Pancreas (tissue), 10 donors: Measurements from ENCODE around the gene RASIP1. TPM values are rescaled to one million over a fixed set of nuclear protein-coding genes. Genes with fewer than 3 reads are reported as not detected.

Source experiments
- ATAC-seq, 4 donors: fragments of 200-7000 bp; cut with Tn5 transposase; one replicate each; pipeline versions ENCODE4 v1.8.0 to v1.9.1; 2020; ENCODE audit warnings: mild to moderate bottlenecking in 4 of 4, moderate library complexity in 4 of 4
- DNase-seq, 6 donors: peaks; one replicate each; pipeline ENCODE4 v3.0.0-alpha.2; 2020
- FAIRE-seq: peaks from 2 replicates; lab custom pipeline; 2012; peaks lifted over from hg19 to GRCh38; lab: Jason Lieb, UNC
- H3K27ac ChIP-seq, 4 donors: fragments of 200-600 bp; sonication (generic); 1 replicate in 3 of 4; 2 replicates in 1 of 4; pipeline versions ENCODE4 v1.5.0 to v1.8.0; 2020
- H3K27me3 ChIP-seq, 4 donors: fragments of 200-600 bp; one replicate each; pipeline ENCODE4 v1.8.0; 2021
- H3K36me3 ChIP-seq, 3 donors: fragments of 200-600 bp; sonication (generic) in 1 of 3; one replicate each; pipeline versions ENCODE4 v1.5.0 to v1.8.0; 2020 to 2021
- H3K4me1 ChIP-seq, 3 donors: fragments of 200-600 bp; one replicate each; pipeline ENCODE4 v1.8.0; 2021
- H3K4me3 ChIP-seq, 4 donors: fragments of 200-600 bp; sonication (generic) in 2 of 4; one replicate each; pipeline versions ENCODE4 v1.5.0 to v1.8.0; 2020 to 2021
- H3K9me3 ChIP-seq, 4 donors: fragments of 200-600 bp; one replicate each; pipeline ENCODE4 v1.8.0; 2021
- CTCF ChIP-seq, 4 donors: fragments of 200-600 bp; sonication (generic) in 3 of 4; IDR thresholded peaks; one replicate each; pipeline versions ENCODE4 v1.5.0 to v1.8.0; 2021; ENCODE audit warnings: antibody characterized with exemption in 4 of 4
- WGBS, 2 donors: extraction: QIAGEN DNeasy Blood & Tissue Kit; methylation state at CpG; one replicate each; pipeline ENCODE4 v1.1.7; 2013; 5-methylcytosine and 5-hydroxymethylcytosine counted together
- intact Hi-C, 3 donors: fragments of 100-400 bp; cut with DNase I; formaldehyde crosslinking; loops; one replicate each; pipeline versions ENCODE4 v1.11.1 to v1.14.2; 2022
- polyA plus RNA-seq, 2 donors: library from polyadenylated mRNA; stranded (reverse); fragments of 200-250 nt; gene quantifications; one replicate each; pipeline ENCODE4 v1.2.3, GENCODE V29; 2013
- total RNA-seq, 6 donors: library from RNA; stranded (reverse); fragmentation: NEBNext Ultra II Directional in 4 of 6; extraction: Animal tissue kit (Norgen Biotek cat#: 25700) in 4 of 6; gene quantifications; one replicate each; pipeline versions ENCODE4 v1.2.1 to v1.2.4, GENCODE V29; 2021 to 2023
- donor health status: healthy with polysubstance abuse.
- donor health status: DM: no; HTN: no; CAD: no; lungs with moderate emphysema.
- donor health status: DM: no; HTN: no; CAD: no.
- donor health status: control.
- donor health status: control.
- donor health status: Bipolar disorder and iron deficiency.
- donor health status: DM: yes; HTN: yes; CAD: no.
- donor health status: DM: no; HTN: no; CAD: no.
- donor health status: DM: no; HTN: no; CAD: no.
- donor health status: DM: yes; HTN: yes; CAD: no.

RASIP1 gene
- total and polyA plus RNA-seq, 8 donors = 5.3 to 40.9 (median 7.7) TPM

GRCh38 chr19:48674216-48674809 lies 66.1 kb downstream of the RASIP1 start:
- DNase-seq (no peak), ATAC-seq (no peak), FAIRE-seq (no peak)
- Histone ChIP-seq H3K4me3 (no peak overlapping the region), H3K27ac (no peak overlapping the region), H3K4me1 (peaks cover 0 to 9% (median 9%) of the 10 kb centered on the region in 3 donors), H3K27me3 (no peaks in the 10 kb centered on the region), H3K9me3 (no peaks in the 10 kb centered on the region), H3K36me3 (no peaks in the 10 kb centered on the region)
- intact Hi-C loops = no loop called here
- TF ChIP-seq CTCF (IDR thresholded peaks at IDR 0.05) = no peak
- WGBS, 2 donors = 82 to 86% methylated on average over 19 of the region's 19 CpGs

GRCh38 chr19:48673436-48674100 lies 66.8 kb downstream of the RASIP1 start:
- 79 to 82% methylated on average over 25 of the region's 25 CpGs for WGBS, 2 donors

GRCh38 chr19:48672994-48673393 lies 67.4 kb downstream of the RASIP1 start, which contains the start of gene NTN5:
TSS of gene NTN5 (minus strand) at chr19:48673017. CDS start at chr19:48670986, 2,031 bp downstream.
- Histone ChIP-seq H3K4me3 (no peak within 1 kb of the TSS), H3K36me3 (no peaks in the 10 kb centered on the region), H3K27me3 (no peaks in the 10 kb centered on the region), H3K4me1 (peaks cover 0 to 4% (median 0%) of the 10 kb centered on the region in 3 donors), H3K9me3 (no peaks in the 10 kb centered on the region), H3K27ac (no peak within 1 kb of the TSS)
- WGBS, 2 donors = 82 to 92% methylated on average over 23 to 25 of the region's 25 CpGs
- FAIRE-seq (no peak), ATAC-seq (no peak), DNase-seq (no peak)
- TF ChIP-seq CTCF (IDR thresholded peaks at IDR 0.05) = no peak
- intact Hi-C loops = no loop called here

More at GRCh38 chr19:48673436-48674100, 66.8 kb downstream of the RASIP1 start:
- H3K27ac ChIP-seq = no peak overlapping the region
- ATAC-seq (no peak), FAIRE-seq (no peak), DNase-seq (no peak)
- no peaks in the 10 kb centered on the region for H3K36me3 ChIP-seq
- H3K9me3 ChIP-seq = no peaks in the 10 kb centered on the region
- H3K4me1 ChIP-seq = peaks cover 0 to 4% (median 3%) of the 10 kb centered on the region in 3 donors
- intact Hi-C loops = no loop called here
- no peak for TF ChIP-seq CTCF (IDR thresholded peaks at IDR 0.05)
- H3K4me3 ChIP-seq = no peak overlapping the region
- no peaks in the 10 kb centered on the region for H3K27me3 ChIP-seq

- FAIRE-seq = no peak
- 76 to 85% methylated on average over 4 to 10 of the region's 10 CpGs for WGBS, 2 donors
- intact Hi-C loops = no loop called here
Observed at GRCh38 chr19:48671446-48671995, 68.9 kb downstream of the RASIP1 start.

More at GRCh38 chr19:48671446-48671995, 68.9 kb downstream of the RASIP1 start:
- no peaks in the 10 kb centered on the region for H3K27me3 ChIP-seq
- no peaks in the 10 kb centered on the region for H3K9me3 ChIP-seq
- no peaks in the 10 kb centered on the region for H3K36me3 ChIP-seq
- DNase-seq (no peak), ATAC-seq (no peak)
- H3K4me3 ChIP-seq = no peak overlapping the region
- peaks cover 0 to 4% (median 0%) of the 10 kb centered on the region in 3 donors for H3K4me1 ChIP-seq
- TF ChIP-seq CTCF (IDR thresholded peaks at IDR 0.05) = no peak
- H3K27ac ChIP-seq = no peak overlapping the region
